Lower leg skin (tissue), 3 donors: ENCODE data around the gene VWDE.

Experiments
- POLR2A ChIP-seq, 2 donors: fragments of 450-650 bp; IDR thresholded peaks; one replicate each; pipeline ENCODE4 v1.6.1; 2016 to 2017; ENCODE audit warnings: antibody characterized with exemption in 2 of 2, mild to moderate bottlenecking in 1 of 2, moderate library complexity in 1 of 2
- TF ChIP-seq, protein P1 (sequence below), 3 donors: fragments of 450-650 bp; IDR thresholded peaks; one replicate each; pipeline ENCODE4 v1.5.1; 2016; ENCODE audit warnings: antibody characterized with exemption in 3 of 3, mild to moderate bottlenecking in 3 of 3, moderate library complexity in 2 of 3

DNA sequence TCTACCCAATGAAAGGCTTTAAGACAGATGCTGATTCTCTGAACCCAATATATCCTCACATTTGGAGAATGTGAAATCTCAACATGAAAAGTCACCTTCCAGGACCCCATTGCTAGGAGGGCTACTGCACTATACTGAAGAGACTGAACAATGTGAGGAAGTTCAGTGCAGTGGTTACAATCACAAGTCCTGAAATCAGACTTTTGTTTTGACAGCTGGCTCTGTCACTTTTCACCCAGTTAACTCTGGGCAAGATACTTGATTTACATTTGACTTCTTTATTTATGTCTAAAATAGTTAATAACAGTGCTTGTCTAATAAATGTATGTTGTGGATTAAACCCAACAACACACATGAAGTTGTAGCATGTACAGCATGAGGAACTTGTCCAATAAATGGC lies 14.8 kb upstream of the VWDE start:
- TF ChIP-seq, protein P1, sequence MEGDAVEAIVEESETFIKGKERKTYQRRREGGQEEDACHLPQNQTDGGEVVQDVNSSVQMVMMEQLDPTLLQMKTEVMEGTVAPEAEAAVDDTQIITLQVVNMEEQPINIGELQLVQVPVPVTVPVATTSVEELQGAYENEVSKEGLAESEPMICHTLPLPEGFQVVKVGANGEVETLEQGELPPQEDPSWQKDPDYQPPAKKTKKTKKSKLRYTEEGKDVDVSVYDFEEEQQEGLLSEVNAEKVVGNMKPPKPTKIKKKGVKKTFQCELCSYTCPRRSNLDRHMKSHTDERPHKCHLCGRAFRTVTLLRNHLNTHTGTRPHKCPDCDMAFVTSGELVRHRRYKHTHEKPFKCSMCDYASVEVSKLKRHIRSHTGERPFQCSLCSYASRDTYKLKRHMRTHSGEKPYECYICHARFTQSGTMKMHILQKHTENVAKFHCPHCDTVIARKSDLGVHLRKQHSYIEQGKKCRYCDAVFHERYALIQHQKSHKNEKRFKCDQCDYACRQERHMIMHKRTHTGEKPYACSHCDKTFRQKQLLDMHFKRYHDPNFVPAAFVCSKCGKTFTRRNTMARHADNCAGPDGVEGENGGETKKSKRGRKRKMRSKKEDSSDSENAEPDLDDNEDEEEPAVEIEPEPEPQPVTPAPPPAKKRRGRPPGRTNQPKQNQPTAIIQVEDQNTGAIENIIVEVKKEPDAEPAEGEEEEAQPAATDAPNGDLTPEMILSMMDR (IDR thresholded peaks at IDR 0.05), result no peak
- TF ChIP-seq POLR2A (IDR thresholded peaks at IDR 0.05), result no peak
